Hepatocyte (in vitro differentiated cells): ENCODE data around the gene IL15. TPM values are rescaled to one million over a fixed set of nuclear protein-coding genes. Genes with fewer than 3 reads are reported as not detected.

Experiments used
- DNase-seq: peaks from one replicate; pipeline ENCODE4 v3.0.0-alpha.2; 2016; ENCODE audit warnings: low spot score
- H2AFZ ChIP-seq: fragments of 200-600 bp; sonication (generic); 2 replicates; pipeline ENCODE4 v1.6.0; 2016; ENCODE audit warnings: antibody characterized with exemption, mild to moderate bottlenecking
- H3K27ac ChIP-seq: fragments of 200-600 bp; sonication (generic); 2 replicates; pipeline ENCODE4 v1.5.1; 2016; ENCODE audit warnings: mild to moderate bottlenecking
- H3K27me3 ChIP-seq: fragments of 200-600 bp; sonication (generic); 2 replicates; pipeline ENCODE4 v1.6.1; 2016
- H3K36me3 ChIP-seq: fragments of 200-600 bp; sonication (generic); replicated peaks from 2 replicates; pipeline ENCODE4 v1.5.1; 2016; ENCODE audit warnings: low read depth; ENCODE audit not compliant: insufficient read depth
- H3K4me1 ChIP-seq: fragments of 200-600 bp; sonication (generic); 2 replicates; pipeline ENCODE4 v1.5.1; 2016; ENCODE audit warnings: mild to moderate bottlenecking, moderate library complexity; ENCODE audit not compliant: insufficient read depth
- H3K4me2 ChIP-seq: fragments of 200-600 bp; sonication (generic); 2 replicates; pipeline ENCODE4 v1.6.0; 2016
- H3K4me3 ChIP-seq: fragments of 200-600 bp; sonication (generic); 2 replicates; pipeline ENCODE4 v1.5.1; 2016; ENCODE audit warnings: mild to moderate bottlenecking
- H3K79me2 ChIP-seq: fragments of 200-600 bp; sonication (generic); 2 replicates; pipeline ENCODE4 v1.6.0; 2017; ENCODE audit warnings: mild to moderate bottlenecking
- H3K9me2 ChIP-seq: fragments of 200-600 bp; sonication (generic); replicated peaks from 2 replicates; pipeline ENCODE4 v1.6.0; 2017; ENCODE audit warnings: mild to moderate bottlenecking; ENCODE audit not compliant: insufficient read depth
- H3K9me3 ChIP-seq: fragments of 200-600 bp; sonication (generic); 2 replicates; pipeline ENCODE4 v1.5.1; 2016; ENCODE audit warnings: low read depth, mild to moderate bottlenecking
- H4K20me1 ChIP-seq: fragments of 200-600 bp; sonication (generic); 2 replicates; pipeline ENCODE4 v1.6.0; 2016; ENCODE audit warnings: mild to moderate bottlenecking; ENCODE audit not compliant: insufficient read depth, poor library complexity, severe bottlenecking
- CTCF ChIP-seq: fragments of 200-600 bp; sonication (generic); IDR thresholded peaks from 2 replicates; pipeline ENCODE4 v1.5.1; 2016; ENCODE audit warnings: antibody characterized with exemption, mild to moderate bottlenecking; ENCODE audit not compliant: poor library complexity
- EZH2 ChIP-seq: fragments of 200-600 bp; sonication (generic); IDR thresholded peaks from 2 replicates; pipeline ENCODE4 v1.6.1; 2016; ENCODE audit warnings: antibody characterized with exemption, mild to moderate bottlenecking, borderline replicate concordance
- EZH2phosphoT487 ChIP-seq: fragments of 200-600 bp; sonication (generic); IDR thresholded peaks from one replicate; pipeline ENCODE4 v1.6.1; 2018; ENCODE audit warnings: antibody characterized with exemption, mild to moderate bottlenecking, low read depth, moderate library complexity; ENCODE audit not compliant: unreplicated experiment, severe bottlenecking
- WGBS: methylation state at CpG from one replicate; pipeline ENCODE4 v1.1.6; 2016; ENCODE audit warnings: low lambda C conversion rate; ENCODE audit errors: missing lambda C conversion rate; 5-methylcytosine and 5-hydroxymethylcytosine counted together
- polyA plus RNA-seq: library from polyadenylated mRNA; unstranded; fragments of >200 nt; fragmentation: Nextera tagmentation; extraction: Ambion mirVana; gene quantifications from 2 replicates; pipeline ENCODE4 v1.2.1, GENCODE V29; 2016
- total RNA-seq: library from RNA; depleted of rRNA; stranded (reverse); fragments of >200 nt; gene quantifications from 2 replicates; pipeline ENCODE4 v1.2.3, GENCODE V29; 2014

IL15 gene
- total and polyA plus RNA-seq, 2 experiments from 2014 or later, result 0.83 to 5.0 TPM

- Histone ChIP-seq H3K4me3 (no peak overlapping the region), H3K27me3 (no peaks in the 10 kb centered on the region), H3K9me2 (no peaks in the 10 kb centered on the region), H2AFZ (no peak overlapping the region), H3K36me3 (no peaks in the 10 kb centered on the region), H3K27ac (no peak overlapping the region), H3K4me2 (no peak overlapping the region), H3K9me3 (no peaks in the 10 kb centered on the region), H4K20me1 (no peaks in the 10 kb centered on the region), H3K4me1 (no peaks in the 10 kb centered on the region), H3K79me2 (no peaks in the 10 kb centered on the region)
- no peak for DNase-seq
- 67% methylated on average over 3 of the region's 3 CpGs for WGBS
- TF ChIP-seq EZH2 (no peak), CTCF (no peak), EZH2phosphoT487 (no peak)
Measured at GRCh38 chr4:141646969-141647368, 10.6 kb downstream of the IL15 start.

DNA sequence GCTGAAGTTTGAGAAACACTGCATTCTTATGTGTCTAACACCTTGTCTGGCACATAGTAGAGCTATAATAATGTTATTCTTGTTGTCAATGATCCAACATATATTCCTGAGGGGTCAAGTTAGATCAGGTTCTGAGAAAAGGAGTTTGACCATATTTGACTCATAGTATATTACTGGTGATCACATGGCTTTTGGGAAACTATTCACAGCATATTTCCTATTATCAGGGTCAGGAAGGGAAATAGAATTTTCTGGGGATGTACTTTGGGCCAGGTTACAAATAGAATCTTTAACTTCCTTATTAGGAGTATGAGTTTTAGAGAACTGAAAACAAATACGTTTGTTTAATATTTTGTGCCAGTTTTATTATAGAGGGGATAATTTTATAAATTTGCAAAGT, 11.6 kb downstream of the IL15 start:
- no peak for TF ChIP-seq EZH2
- no peak for TF ChIP-seq CTCF
- no peak for TF ChIP-seq EZH2phosphoT487
- no peak overlapping the region for H3K4me2 ChIP-seq
- DNase-seq, result no peak
- no peak overlapping the region for H2AFZ ChIP-seq
- no peak overlapping the region for H3K27ac ChIP-seq
- 88% methylated on average over 1 of the region's 1 CpG for WGBS
- H3K4me1 ChIP-seq, result no peaks in the 10 kb centered on the region
- no peaks in the 10 kb centered on the region for H3K79me2 ChIP-seq
- H3K36me3 ChIP-seq, result no peaks in the 10 kb centered on the region
- no peak overlapping the region for H3K4me3 ChIP-seq
- H3K9me2 ChIP-seq, result no peaks in the 10 kb centered on the region
- no peaks in the 10 kb centered on the region for H3K27me3 ChIP-seq
- H4K20me1 ChIP-seq, result no peaks in the 10 kb centered on the region
- H3K9me3 ChIP-seq, result no peaks in the 10 kb centered on the region

GRCh38 chr4:141652161-141652778, 15.9 kb downstream of the IL15 start:
- Histone ChIP-seq H3K79me2 (no peaks in the 10 kb centered on the region), H2AFZ (no peak overlapping the region), H3K9me3 (no peaks in the 10 kb centered on the region), H4K20me1 (no peaks in the 10 kb centered on the region), H3K36me3 (no peaks in the 10 kb centered on the region), H3K4me1 (no peaks in the 10 kb centered on the region), H3K4me2 (peak overlapping the region; percentile 20), H3K9me2 (no peaks in the 10 kb centered on the region), H3K27me3 (no peaks in the 10 kb centered on the region), H3K27ac (peak overlapping the region; percentile 15), H3K4me3 (no peak overlapping the region)
- TF ChIP-seq CTCF, result no peak
- peak; percentile 14 for DNase-seq
- WGBS, result 37% methylated on average over 4 of the region's 4 CpGs

GRCh38 chr4:141654098-141654497, 17.7 kb downstream of the IL15 start:
- Histone ChIP-seq H3K9me3 (no peaks in the 10 kb centered on the region), H4K20me1 (no peaks in the 10 kb centered on the region), H3K27ac (no peak overlapping the region), H3K4me3 (no peak overlapping the region), H3K4me2 (no peak overlapping the region), H3K79me2 (no peaks in the 10 kb centered on the region), H3K36me3 (no peaks in the 10 kb centered on the region), H3K27me3 (no peaks in the 10 kb centered on the region), H3K9me2 (no peaks in the 10 kb centered on the region), H3K4me1 (no peaks in the 10 kb centered on the region), H2AFZ (no peak overlapping the region)
- DNase-seq, result peak; percentile 36
- TF ChIP-seq CTCF (peak; percentile 39), EZH2 (no peak)
